ENCODE measurements around the gene RPGRIP1L.

DNA sequence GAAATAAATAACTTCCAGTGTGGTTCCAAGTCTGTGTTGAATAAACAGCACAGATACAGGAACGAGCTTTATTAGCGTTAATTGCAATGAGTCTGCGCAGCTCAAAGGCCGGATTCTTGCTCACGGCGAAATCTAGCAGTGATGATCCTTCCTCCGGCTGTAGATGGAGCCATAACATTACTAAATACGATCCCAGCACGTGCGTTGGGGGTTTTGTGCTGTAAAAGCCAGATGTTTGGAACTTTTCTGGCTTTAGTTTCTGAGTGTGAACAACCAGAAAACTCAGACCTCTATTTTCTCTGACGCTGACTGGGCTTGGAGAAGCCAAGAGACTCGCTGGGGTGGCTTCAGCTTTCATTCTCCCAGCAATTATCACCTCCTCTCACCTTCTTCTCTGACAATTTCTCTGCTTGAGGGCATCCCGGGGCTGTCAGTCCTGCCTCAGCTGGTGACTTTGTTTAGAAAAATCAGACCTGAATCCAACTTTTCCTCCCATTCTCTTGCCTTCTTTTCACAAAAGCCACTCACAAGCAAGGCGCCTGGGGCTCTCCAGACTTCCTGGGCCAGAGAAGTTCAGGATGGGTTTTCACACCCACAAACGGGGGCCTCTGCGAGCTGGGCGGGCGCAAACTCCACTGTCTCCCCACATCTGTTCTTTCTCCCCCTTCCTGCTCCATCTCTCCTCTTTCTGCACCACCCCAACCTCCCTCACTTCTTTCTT, 153.5 kb downstream of the RPGRIP1L start:
- TF ChIP-seq CDX4 (CRISPR knock-in tag; IDR thresholded peaks at IDR 0.05; ENCODE audit: borderline replicate concordance) (no peak), ZNF281 (CRISPR knock-in tag; IDR thresholded peaks at IDR 0.05) (no peak), KAT7 (CRISPR knock-in tag; IDR thresholded peaks at IDR 0.05; ENCODE audit: borderline replicate concordance) (no peak), ETV6 (CRISPR knock-in tag; IDR thresholded peaks at IDR 0.05) (no peak), TEAD4 (CRISPR knock-in tag; IDR thresholded peaks at IDR 0.05) (no peak)
- TF ChIP-seq, protein P1, sequence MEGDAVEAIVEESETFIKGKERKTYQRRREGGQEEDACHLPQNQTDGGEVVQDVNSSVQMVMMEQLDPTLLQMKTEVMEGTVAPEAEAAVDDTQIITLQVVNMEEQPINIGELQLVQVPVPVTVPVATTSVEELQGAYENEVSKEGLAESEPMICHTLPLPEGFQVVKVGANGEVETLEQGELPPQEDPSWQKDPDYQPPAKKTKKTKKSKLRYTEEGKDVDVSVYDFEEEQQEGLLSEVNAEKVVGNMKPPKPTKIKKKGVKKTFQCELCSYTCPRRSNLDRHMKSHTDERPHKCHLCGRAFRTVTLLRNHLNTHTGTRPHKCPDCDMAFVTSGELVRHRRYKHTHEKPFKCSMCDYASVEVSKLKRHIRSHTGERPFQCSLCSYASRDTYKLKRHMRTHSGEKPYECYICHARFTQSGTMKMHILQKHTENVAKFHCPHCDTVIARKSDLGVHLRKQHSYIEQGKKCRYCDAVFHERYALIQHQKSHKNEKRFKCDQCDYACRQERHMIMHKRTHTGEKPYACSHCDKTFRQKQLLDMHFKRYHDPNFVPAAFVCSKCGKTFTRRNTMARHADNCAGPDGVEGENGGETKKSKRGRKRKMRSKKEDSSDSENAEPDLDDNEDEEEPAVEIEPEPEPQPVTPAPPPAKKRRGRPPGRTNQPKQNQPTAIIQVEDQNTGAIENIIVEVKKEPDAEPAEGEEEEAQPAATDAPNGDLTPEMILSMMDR (IDR thresholded peaks at IDR 0.05), result 0 out of 2 replicates have a peak, but pooled peaks have one; percentile 13
- TF ChIP-seq, protein P2, sequence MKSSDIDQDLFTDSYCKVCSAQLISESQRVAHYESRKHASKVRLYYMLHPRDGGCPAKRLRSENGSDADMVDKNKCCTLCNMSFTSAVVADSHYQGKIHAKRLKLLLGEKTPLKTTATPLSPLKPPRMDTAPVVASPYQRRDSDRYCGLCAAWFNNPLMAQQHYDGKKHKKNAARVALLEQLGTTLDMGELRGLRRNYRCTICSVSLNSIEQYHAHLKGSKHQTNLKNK (CRISPR knock-in tag; IDR thresholded peaks at IDR 0.05), result no peak
- TF ChIP-seq, protein P3, sequence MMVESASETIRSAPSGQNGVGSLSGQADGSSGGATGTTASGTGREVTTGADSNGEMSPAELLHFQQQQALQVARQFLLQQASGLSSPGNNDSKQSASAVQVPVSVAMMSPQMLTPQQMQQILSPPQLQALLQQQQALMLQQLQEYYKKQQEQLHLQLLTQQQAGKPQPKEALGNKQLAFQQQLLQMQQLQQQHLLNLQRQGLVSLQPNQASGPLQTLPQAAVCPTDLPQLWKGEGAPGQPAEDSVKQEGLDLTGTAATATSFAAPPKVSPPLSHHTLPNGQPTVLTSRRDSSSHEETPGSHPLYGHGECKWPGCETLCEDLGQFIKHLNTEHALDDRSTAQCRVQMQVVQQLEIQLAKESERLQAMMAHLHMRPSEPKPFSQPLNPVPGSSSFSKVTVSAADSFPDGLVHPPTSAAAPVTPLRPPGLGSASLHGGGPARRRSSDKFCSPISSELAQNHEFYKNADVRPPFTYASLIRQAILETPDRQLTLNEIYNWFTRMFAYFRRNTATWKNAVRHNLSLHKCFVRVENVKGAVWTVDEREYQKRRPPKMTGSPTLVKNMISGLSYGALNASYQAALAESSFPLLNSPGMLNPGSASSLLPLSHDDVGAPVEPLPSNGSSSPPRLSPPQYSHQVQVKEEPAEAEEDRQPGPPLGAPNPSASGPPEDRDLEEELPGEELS (CRISPR knock-in tag; IDR thresholded peaks at IDR 0.05), result no peak

Measured in WTC11 (cell line).